SU-DHL-6 (cell line): ENCODE results near the gene PRAC2.

Experiments
- H2AFZ ChIP-seq: fragments of 200-600 bp; sonication (generic); 2 replicates; pipeline ENCODE4 v1.6.1; 2014; ENCODE audit warnings: low read depth, mild to moderate bottlenecking, moderate library complexity, mixed read lengths, antibody characterized with exemption, low read length; ENCODE audit not compliant: severe bottlenecking
- H3F3A ChIP-seq: fragments of 200-600 bp; shearing (Covaris generic); 2 replicates; pipeline ENCODE4 v1.6.0; 2016; ENCODE audit warnings: antibody characterized with exemption, mild to moderate bottlenecking; ENCODE audit not compliant: insufficient read depth
- H3K27ac ChIP-seq: fragments of 200-600 bp; sonication (generic); 2 replicates; pipeline ENCODE4 v1.5.1; 2016; ENCODE audit warnings: low read depth, mild to moderate bottlenecking, low read length, moderate library complexity, mixed read lengths
- H3K27me3 ChIP-seq: fragments of 200-600 bp; sonication (generic), shearing (Covaris generic); 2 replicates; pipeline ENCODE4 v1.6.0; 2014; ENCODE audit warnings: mild to moderate bottlenecking, low read length
- H3K36me3 ChIP-seq: fragments of 200-600 bp; sonication (generic); 2 replicates; pipeline ENCODE4 v1.6.1; 2014; ENCODE audit warnings: mild to moderate bottlenecking, low read length, mixed read lengths
- H3K4me2 ChIP-seq: fragments of 300-600, 200-600 bp; shearing (Covaris generic), sonication (generic); 2 replicates; pipeline ENCODE4 v1.6.0; 2014; ENCODE audit warnings: low read length, low read depth, mild to moderate bottlenecking; ENCODE audit not compliant: poor library complexity, severe bottlenecking
- H3K4me3 ChIP-seq: fragments of 200-600 bp; sonication (generic); 2 replicates; pipeline ENCODE4 v1.5.1; 2014; ENCODE audit warnings: antibody characterized with exemption, low read length, mild to moderate bottlenecking, mixed read lengths; ENCODE audit not compliant: insufficient read depth, poor library complexity, severe bottlenecking
- H3K79me2 ChIP-seq: fragments of 200-600 bp; sonication (generic); 2 replicates; pipeline ENCODE4 v1.6.1; 2014; ENCODE audit warnings: mild to moderate bottlenecking, low read length, moderate library complexity; ENCODE audit not compliant: insufficient read depth
- H3K9ac ChIP-seq: fragments of 200-600 bp; sonication (generic); 2 replicates; pipeline ENCODE4 v1.7.0; 2014; ENCODE audit warnings: mild to moderate bottlenecking, low read length
- H3K9me2 ChIP-seq: fragments of 200-600 bp; sonication (generic); replicated peaks from 2 replicates; pipeline ENCODE4 v1.6.1; 2014; ENCODE audit warnings: low read length; ENCODE audit not compliant: insufficient read depth
- H3K9me3 ChIP-seq: fragments of 200-600 bp; sonication (generic); 2 replicates; pipeline ENCODE4 v1.6.1; 2014; ENCODE audit warnings: low read length, mixed read lengths; ENCODE audit not compliant: insufficient read depth
- H4K20me1 ChIP-seq: fragments of 200-600 bp; sonication (generic); 2 replicates; pipeline ENCODE4 v1.6.1; 2014; ENCODE audit warnings: low read depth, mild to moderate bottlenecking, antibody characterized with exemption, low read length, moderate library complexity, mixed read lengths
- EZH2phosphoT487 ChIP-seq: fragments of 200-600 bp; sonication (generic), shearing (Covaris generic); conservative IDR thresholded peaks from 2 replicates; pipeline ENCODE4 v1.6.1; 2018; ENCODE audit warnings: mild to moderate bottlenecking, antibody characterized with exemption, low read length, moderate library complexity, mixed read lengths
- TF ChIP-seq, protein P1 (sequence below): fragments of 200-600 bp; sonication (generic); IDR thresholded peaks from one replicate; pipeline ENCODE4 v1.5.1; 2017; ENCODE audit warnings: antibody characterized with exemption, mild to moderate bottlenecking, low read length, moderate library complexity; ENCODE audit not compliant: insufficient read depth, poor library complexity, severe bottlenecking

PRAC2 gene

DNA sequence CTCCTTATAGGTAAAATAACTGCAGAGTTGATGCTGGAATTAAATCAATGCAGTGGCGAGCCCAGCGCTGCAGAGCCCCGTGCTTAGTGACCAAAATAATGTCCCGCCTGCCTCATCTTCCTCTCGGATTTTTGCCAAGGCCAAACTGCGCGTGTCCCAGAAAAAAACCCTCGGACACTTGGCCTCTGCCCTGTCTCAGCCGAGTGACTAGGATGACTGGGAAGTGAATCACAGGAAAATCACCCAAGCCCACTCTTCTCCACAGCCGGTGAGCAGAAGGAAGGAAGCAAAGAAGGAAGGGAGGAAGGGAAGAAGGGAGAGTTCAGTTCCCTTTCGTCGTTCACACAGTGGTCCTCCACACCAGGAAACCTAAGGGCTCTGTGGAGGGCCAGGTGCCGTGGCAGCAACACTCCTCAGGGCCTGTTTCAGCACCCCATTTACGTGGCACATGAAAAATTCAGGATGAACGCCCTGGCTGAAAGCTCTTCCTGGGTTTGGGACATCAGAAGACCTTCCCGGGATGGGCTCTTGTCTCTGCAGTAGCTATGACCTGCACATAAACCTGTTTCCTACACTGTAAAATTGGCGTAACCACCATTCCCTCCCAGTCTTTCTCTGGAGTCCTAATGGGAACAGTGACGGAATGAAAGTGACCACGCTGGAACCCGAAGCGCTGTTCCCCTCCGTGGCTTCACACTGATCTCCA, 31.0 kb downstream of the PRAC2 start:
- Histone ChIP-seq H3K9me2 (no peaks in the 10 kb centered on the region), H4K20me1 (no peaks in the 10 kb centered on the region), H2AFZ (no peak overlapping the region), H3F3A (no peaks in the 10 kb centered on the region), H3K9me3 (no peaks in the 10 kb centered on the region), H3K4me2 (no peak overlapping the region), H3K4me3 (no peak overlapping the region), H3K27me3 (no peaks in the 10 kb centered on the region), H3K36me3 (no peaks in the 10 kb centered on the region), H3K27ac (no peak overlapping the region), H3K9ac (no peak overlapping the region), H3K79me2 (no peaks in the 10 kb centered on the region)
- TF ChIP-seq, protein P1, sequence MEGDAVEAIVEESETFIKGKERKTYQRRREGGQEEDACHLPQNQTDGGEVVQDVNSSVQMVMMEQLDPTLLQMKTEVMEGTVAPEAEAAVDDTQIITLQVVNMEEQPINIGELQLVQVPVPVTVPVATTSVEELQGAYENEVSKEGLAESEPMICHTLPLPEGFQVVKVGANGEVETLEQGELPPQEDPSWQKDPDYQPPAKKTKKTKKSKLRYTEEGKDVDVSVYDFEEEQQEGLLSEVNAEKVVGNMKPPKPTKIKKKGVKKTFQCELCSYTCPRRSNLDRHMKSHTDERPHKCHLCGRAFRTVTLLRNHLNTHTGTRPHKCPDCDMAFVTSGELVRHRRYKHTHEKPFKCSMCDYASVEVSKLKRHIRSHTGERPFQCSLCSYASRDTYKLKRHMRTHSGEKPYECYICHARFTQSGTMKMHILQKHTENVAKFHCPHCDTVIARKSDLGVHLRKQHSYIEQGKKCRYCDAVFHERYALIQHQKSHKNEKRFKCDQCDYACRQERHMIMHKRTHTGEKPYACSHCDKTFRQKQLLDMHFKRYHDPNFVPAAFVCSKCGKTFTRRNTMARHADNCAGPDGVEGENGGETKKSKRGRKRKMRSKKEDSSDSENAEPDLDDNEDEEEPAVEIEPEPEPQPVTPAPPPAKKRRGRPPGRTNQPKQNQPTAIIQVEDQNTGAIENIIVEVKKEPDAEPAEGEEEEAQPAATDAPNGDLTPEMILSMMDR: no peak
- no peak for TF ChIP-seq EZH2phosphoT487

GRCh38 chr17:48754500-48755261, 31.7 kb downstream of the PRAC2 start:
- Histone ChIP-seq H4K20me1 (no peaks in the 10 kb centered on the region), H3K9ac (no peak overlapping the region), H3K4me2 (no peak overlapping the region), H3F3A (no peaks in the 10 kb centered on the region), H3K27me3 (no peaks in the 10 kb centered on the region), H3K36me3 (no peaks in the 10 kb centered on the region), H3K4me3 (no peak overlapping the region), H3K79me2 (no peaks in the 10 kb centered on the region), H3K9me3 (no peaks in the 10 kb centered on the region), H3K9me2 (no peaks in the 10 kb centered on the region), H2AFZ (no peak overlapping the region), H3K27ac (no peak overlapping the region)
- no peak for TF ChIP-seq EZH2phosphoT487
- TF ChIP-seq, protein P1: no peak

- H3F3A ChIP-seq: no peaks in the 10 kb centered on the region
- no peaks in the 10 kb centered on the region for H3K9me3 ChIP-seq
- H3K36me3 ChIP-seq: no peaks in the 10 kb centered on the region
- no peak overlapping the region for H3K27ac ChIP-seq
- no peak for TF ChIP-seq EZH2phosphoT487
- TF ChIP-seq, protein P1: no peak
- H3K27me3 ChIP-seq: no peaks in the 10 kb centered on the region
- no peak overlapping the region for H2AFZ ChIP-seq
- no peak overlapping the region for H3K9ac ChIP-seq
- no peak overlapping the region for H3K4me3 ChIP-seq
- H3K9me2 ChIP-seq: no peaks in the 10 kb centered on the region
- no peaks in the 10 kb centered on the region for H3K79me2 ChIP-seq
- no peak overlapping the region for H3K4me2 ChIP-seq
- H4K20me1 ChIP-seq: no peaks in the 10 kb centered on the region
Observed at GRCh38 chr17:48755356-48755755, 32.4 kb downstream of the PRAC2 start.
